Parathyroid adenoma (tissue), 2 donors: Measurements from ENCODE around the gene LAMC3.

Source experiments
- H2AFZ ChIP-seq: fragments of 300-600 bp; sonication (generic); one replicate; pipeline ENCODE4 v1.7.0; 2017; ENCODE audit warnings: antibody characterized with exemption, mild to moderate bottlenecking
- H3K27ac ChIP-seq: fragments of 300-600 bp; sonication (generic); one replicate; pipeline ENCODE4 v1.7.0; 2017
- H3K27me3 ChIP-seq: fragments of 300-600 bp; sonication (generic); one replicate; pipeline ENCODE4 v1.7.0; 2017; ENCODE audit warnings: low read length; ENCODE audit not compliant: control insufficient read depth, insufficient read depth
- H3K36me3 ChIP-seq: fragments of 300-600 bp; sonication (generic); one replicate; pipeline ENCODE4 v1.7.0; 2017; ENCODE audit warnings: low read length; ENCODE audit not compliant: control insufficient read depth, insufficient read depth
- H3K4me1 ChIP-seq: fragments of 300-600 bp; sonication (generic); one replicate; pipeline ENCODE4 v1.7.0; 2017; ENCODE audit warnings: control low read depth
- H3K4me2 ChIP-seq: fragments of 300-600 bp; sonication (generic); one replicate; pipeline ENCODE4 v1.7.0; 2017; ENCODE audit warnings: low read length
- H3K4me3 ChIP-seq: fragments of 300-600 bp; sonication (generic); one replicate; pipeline ENCODE4 v1.7.0; 2017; ENCODE audit warnings: low read depth, low read length
- H3K79me2 ChIP-seq: fragments of 300-600 bp; sonication (generic); one replicate; pipeline ENCODE4 v1.7.0; 2017; ENCODE audit warnings: control low read depth
- H3K9ac ChIP-seq: fragments of 300-600 bp; sonication (generic); one replicate; pipeline ENCODE4 v1.7.0; 2017; ENCODE audit warnings: mild to moderate bottlenecking
- H3K9me3 ChIP-seq: fragments of 300-600 bp; sonication (generic); one replicate; pipeline ENCODE4 v1.7.0; 2017; ENCODE audit warnings: low read length; ENCODE audit not compliant: control insufficient read depth
- TF ChIP-seq, protein P1 (sequence below): fragments of 300-600 bp; sonication (generic); IDR thresholded peaks from one replicate; pipeline ENCODE4 v1.7.0; 2017; ENCODE audit warnings: antibody characterized with exemption, mild to moderate bottlenecking
- donor health status: primary hyperparathyroidism.

Gene LAMC3

DNA sequence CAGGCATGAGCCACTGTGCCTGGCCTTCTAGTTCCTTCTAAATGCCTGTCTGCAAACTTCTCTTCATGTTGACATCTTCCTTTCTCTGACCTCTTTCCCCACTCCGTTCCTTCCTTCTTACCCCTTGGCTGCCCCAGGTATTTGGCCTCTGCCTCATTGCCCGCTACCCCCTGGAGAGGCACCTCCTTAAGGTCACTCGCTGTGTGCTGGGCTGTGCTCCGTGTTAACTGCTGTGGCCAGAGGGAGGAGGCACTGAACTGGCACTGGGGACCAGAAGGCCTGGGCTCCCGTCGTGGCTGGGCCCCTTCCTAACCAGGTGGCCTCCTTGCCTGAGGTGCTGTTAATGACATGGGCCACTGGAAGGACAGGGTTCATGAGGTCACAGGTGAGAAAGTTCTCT lies 39.4 kb downstream of the LAMC3 start:
- H3K79me2 ChIP-seq: no peaks in the 10 kb centered on the region
- H3K4me3 ChIP-seq: no peak overlapping the region
- TF ChIP-seq, protein P1, sequence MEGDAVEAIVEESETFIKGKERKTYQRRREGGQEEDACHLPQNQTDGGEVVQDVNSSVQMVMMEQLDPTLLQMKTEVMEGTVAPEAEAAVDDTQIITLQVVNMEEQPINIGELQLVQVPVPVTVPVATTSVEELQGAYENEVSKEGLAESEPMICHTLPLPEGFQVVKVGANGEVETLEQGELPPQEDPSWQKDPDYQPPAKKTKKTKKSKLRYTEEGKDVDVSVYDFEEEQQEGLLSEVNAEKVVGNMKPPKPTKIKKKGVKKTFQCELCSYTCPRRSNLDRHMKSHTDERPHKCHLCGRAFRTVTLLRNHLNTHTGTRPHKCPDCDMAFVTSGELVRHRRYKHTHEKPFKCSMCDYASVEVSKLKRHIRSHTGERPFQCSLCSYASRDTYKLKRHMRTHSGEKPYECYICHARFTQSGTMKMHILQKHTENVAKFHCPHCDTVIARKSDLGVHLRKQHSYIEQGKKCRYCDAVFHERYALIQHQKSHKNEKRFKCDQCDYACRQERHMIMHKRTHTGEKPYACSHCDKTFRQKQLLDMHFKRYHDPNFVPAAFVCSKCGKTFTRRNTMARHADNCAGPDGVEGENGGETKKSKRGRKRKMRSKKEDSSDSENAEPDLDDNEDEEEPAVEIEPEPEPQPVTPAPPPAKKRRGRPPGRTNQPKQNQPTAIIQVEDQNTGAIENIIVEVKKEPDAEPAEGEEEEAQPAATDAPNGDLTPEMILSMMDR: no peak
- no peaks in the 10 kb centered on the region for H3K36me3 ChIP-seq
- H2AFZ ChIP-seq: no peak overlapping the region
- no peaks in the 10 kb centered on the region for H3K9me3 ChIP-seq
- no peaks in the 10 kb centered on the region for H3K4me1 ChIP-seq
- no peak overlapping the region for H3K9ac ChIP-seq
- no peak overlapping the region for H3K27ac ChIP-seq
- H3K4me2 ChIP-seq: no peak overlapping the region
- no peaks in the 10 kb centered on the region for H3K27me3 ChIP-seq

DNA sequence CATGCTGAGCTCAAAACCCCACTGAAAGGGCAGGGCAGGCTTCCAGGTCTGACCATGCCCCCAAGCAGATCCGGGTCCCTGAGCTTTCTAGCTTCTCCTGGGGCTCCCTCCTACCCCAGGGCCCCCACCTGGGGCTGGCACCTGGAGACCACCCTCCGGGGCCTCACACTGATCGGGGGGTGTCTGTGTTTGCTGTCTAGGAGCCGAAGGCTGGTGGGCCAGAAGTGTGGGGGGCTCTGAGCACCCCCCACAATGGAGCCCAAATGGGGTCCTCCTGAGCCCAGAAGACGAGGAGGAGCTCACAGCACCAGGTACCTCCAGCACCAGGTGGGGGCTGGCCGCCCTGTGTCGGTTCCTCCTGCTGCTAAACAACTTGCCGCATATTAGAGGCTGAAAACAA lies 39.8 kb downstream of the LAMC3 start:
- Histone ChIP-seq H3K27me3 (no peaks in the 10 kb centered on the region), H2AFZ (no peak overlapping the region), H3K4me1 (no peaks in the 10 kb centered on the region), H3K36me3 (no peaks in the 10 kb centered on the region), H3K4me2 (no peak overlapping the region), H3K4me3 (no peak overlapping the region), H3K9me3 (no peaks in the 10 kb centered on the region), H3K27ac (no peak overlapping the region), H3K79me2 (no peaks in the 10 kb centered on the region), H3K9ac (no peak overlapping the region)
- TF ChIP-seq, protein P1: no peak

DNA sequence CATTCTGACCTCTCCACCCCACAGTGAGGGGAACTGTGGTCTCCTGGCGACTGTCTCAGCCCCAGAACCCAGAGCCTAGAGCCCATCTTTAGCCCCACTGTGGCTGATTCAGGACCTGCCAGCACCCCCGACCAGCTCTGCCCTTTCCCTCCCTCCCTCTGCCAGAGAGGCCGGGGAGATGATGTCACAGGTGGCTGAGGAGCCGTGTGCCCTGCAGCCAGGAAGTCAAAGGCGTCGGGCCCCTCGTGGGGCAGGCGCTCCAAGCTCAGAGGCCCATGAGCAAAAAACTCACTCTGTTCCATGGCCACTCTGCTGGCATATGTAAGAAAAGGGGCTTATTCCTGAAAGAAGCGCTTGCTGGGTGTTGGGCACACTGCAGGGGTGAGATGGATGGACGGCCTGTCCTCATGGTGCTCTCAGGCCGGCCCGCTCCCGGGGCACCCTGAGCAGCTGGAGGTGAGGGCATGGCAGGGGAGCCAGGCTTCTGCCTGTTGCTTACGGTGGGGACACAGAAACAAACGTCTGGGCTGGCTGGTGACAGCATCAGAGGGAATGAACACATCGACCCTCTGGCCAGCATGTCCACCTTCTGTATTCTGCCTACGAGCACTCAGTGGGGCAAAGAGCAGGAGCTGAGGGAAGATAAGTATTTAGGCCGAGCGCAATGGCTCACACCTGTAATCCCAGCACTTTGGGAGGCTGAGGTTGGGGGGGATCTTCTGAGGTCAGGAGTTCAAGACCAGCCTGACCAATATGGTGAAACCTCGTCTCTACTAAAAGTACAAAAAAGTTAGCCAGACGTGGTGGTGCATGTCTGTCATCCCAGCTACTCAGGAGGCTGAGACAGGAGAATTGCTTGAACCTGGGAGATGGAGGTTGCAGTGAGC lies 41.1 kb downstream of the LAMC3 start:
- Histone ChIP-seq H3K9me3 (no peaks in the 10 kb centered on the region), H2AFZ (no peak overlapping the region), H3K79me2 (no peaks in the 10 kb centered on the region), H3K27ac (no peak overlapping the region), H3K4me3 (no peak overlapping the region), H3K4me2 (no peak overlapping the region), H3K9ac (no peak overlapping the region), H3K4me1 (no peaks in the 10 kb centered on the region), H3K36me3 (no peaks in the 10 kb centered on the region), H3K27me3 (no peaks in the 10 kb centered on the region)
- TF ChIP-seq, protein P1: no peak

DNA sequence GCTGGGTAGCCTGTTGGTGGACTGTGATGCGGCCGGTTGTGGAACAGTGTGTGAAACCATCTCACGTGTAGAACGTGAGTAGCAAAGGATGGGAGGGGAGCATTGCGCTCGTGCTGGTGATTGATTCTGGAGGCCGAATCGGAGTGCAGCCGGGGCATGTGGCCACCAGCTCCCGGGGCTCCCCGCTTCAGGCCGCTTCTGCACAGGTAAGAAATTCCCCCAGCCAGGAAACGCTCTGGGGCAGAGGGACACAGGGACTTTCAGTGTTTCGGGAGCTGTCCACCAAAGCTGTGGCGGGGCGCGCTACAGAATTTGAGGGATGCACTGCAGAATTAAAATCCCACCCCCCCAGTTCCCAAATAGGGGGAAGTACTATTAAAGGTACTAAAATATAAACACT lies 41.9 kb downstream of the LAMC3 start:
- TF ChIP-seq, protein P1: no peak
- H3K4me2 ChIP-seq: no peak overlapping the region
- no peaks in the 10 kb centered on the region for H3K4me1 ChIP-seq
- H3K9me3 ChIP-seq: no peaks in the 10 kb centered on the region
- no peak overlapping the region for H3K27ac ChIP-seq
- no peaks in the 10 kb centered on the region for H3K27me3 ChIP-seq
- no peak overlapping the region for H2AFZ ChIP-seq
- H3K4me3 ChIP-seq: no peak overlapping the region
- no peak overlapping the region for H3K9ac ChIP-seq
- no peaks in the 10 kb centered on the region for H3K36me3 ChIP-seq
- no peaks in the 10 kb centered on the region for H3K79me2 ChIP-seq
